Duodenal mucosa (tissue), 2 donors: ENCODE measurements around the gene SEC14L1.

ENCODE experiments used
- H3K27ac ChIP-seq: one replicate; pipeline ENCODE4 v1.7.0; 2013; ENCODE audit warnings: low read depth, low read length
- H3K27me3 ChIP-seq, 2 donors: one replicate each; pipeline ENCODE4 v1.7.0; 2013; ENCODE audit warnings: low read length in 2 of 2, control low read depth in 1 of 2; ENCODE audit not compliant: insufficient read depth in 2 of 2, control insufficient read depth in 1 of 2
- H3K36me3 ChIP-seq, 2 donors: one replicate each; pipeline ENCODE4 v1.7.0; 2013; ENCODE audit warnings: low read length in 2 of 2, control low read depth in 1 of 2; ENCODE audit not compliant: insufficient read depth in 2 of 2, control insufficient read depth in 1 of 2
- H3K4me1 ChIP-seq, 2 donors: one replicate each; pipeline ENCODE4 v1.7.0; 2013; ENCODE audit warnings: low read length in 2 of 2, control low read depth in 1 of 2; ENCODE audit not compliant: insufficient read depth in 2 of 2, control insufficient read depth in 1 of 2
- H3K4me3 ChIP-seq, 2 donors: one replicate each; pipeline ENCODE4 v1.7.0; 2013; ENCODE audit warnings: low read length in 2 of 2, low read depth in 1 of 2
- H3K9ac ChIP-seq, 2 donors: one replicate each; pipeline ENCODE4 v1.7.0; 2013; ENCODE audit warnings: low read length in 2 of 2, low read depth in 1 of 2
- H3K9me3 ChIP-seq, 2 donors: one replicate each; pipeline ENCODE4 v1.7.0; 2013; ENCODE audit warnings: low read length in 2 of 2, control low read depth in 1 of 2; ENCODE audit not compliant: control insufficient read depth in 1 of 2

Gene SEC14L1

DNA sequence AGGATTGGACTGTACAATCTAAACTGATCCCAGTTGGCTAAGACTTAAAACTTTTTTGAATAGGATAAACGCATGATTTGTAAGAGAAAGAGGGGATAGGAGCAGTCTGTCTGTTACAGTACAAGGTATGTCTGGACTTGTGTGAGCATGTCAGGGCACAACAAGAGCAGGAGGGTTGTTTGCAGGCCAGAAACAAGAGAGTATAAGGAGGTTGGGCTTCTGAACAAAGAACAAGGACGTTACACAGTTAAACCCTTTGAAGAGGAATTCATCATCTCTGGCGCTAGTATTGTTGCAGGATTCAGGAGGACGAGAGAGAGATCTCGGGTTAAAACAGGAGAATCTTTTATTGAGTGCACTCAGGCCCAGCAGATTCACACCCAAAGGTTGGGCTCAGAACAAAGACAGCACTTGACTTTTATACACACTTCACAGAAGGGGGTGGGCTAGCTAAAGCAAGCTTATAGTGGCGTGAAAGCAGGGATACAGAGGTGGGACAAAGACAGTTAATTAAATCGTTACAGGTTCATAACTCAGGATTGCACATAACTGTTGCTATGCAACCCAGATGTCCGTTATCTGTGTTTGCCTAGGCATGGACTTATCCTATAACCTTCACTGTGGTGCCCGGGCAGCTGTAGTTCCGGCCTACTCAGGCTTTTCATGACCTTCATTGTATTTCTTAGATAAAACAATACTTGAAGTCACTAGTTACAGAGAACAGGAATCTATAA is 34.3 kb downstream of the SEC14L1 start:
- Histone ChIP-seq H3K4me3 (no peak overlapping the region), H3K36me3 (peaks cover 10 to 12% of the 10 kb centered on the region in 2 donors), H3K27me3 (no peaks in the 10 kb centered on the region), H3K4me1 (no peaks in the 10 kb centered on the region), H3K9me3 (peaks cover 13 to 15% of the 10 kb centered on the region in 2 donors), H3K9ac (no peak overlapping the region), H3K27ac (no peak overlapping the region)

DNA sequence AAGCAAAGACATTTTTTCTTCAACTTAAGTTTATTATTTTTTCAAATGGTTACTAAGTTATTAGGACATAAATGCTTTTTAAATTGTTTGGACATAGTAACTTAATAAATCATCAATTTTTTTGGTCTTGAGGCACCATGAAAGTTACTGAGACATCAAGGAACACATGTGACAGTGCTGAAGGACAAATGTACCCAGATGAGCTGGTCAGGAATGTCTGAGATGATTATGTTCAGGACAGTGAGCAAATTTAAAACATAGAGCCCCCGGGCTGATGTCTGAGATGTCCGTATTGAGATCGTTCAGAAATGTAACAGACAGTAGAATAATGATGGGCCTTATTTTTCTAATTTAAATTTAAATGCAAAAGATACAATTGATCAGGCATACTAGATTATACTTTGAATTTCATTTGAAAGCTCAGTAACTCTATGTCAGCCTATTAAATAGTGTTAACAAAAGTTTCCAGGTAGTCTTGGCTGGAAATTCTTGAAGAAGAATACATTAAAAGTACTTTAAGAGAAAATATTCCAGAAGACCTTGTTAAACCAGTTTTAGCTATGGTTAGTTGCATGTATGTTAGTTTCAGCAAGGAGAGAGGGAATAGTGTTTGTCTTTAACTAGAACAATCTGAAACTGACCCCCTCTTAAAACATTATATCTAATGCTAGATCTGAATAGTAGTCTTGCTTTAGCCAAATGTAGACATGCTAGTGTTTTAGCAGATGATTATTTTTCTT is 36.4 kb downstream of the SEC14L1 start:
- Histone ChIP-seq H3K27ac (no peak overlapping the region), H3K9me3 (peaks cover 13 to 15% of the 10 kb centered on the region in 2 donors), H3K4me3 (no peak overlapping the region), H3K9ac (no peak overlapping the region), H3K4me1 (peaks cover 4 to 6% of the 10 kb centered on the region in 2 donors), H3K36me3 (peaks cover 10 to 12% of the 10 kb centered on the region in 2 donors), H3K27me3 (no peaks in the 10 kb centered on the region)

- Histone ChIP-seq H3K27ac (no peak overlapping the region), H3K36me3 (peaks cover 10 to 12% of the 10 kb centered on the region in 2 donors), H3K9me3 (peaks cover 13 to 15% of the 10 kb centered on the region in 2 donors), H3K9ac (no peak overlapping the region), H3K27me3 (no peaks in the 10 kb centered on the region), H3K4me1 (peaks cover 11 to 15% of the 10 kb centered on the region in 2 donors), H3K4me3 (no peak overlapping the region)
Observed at GRCh38 chr17:77178050-77178449, 37.3 kb downstream of the SEC14L1 start.

DNA sequence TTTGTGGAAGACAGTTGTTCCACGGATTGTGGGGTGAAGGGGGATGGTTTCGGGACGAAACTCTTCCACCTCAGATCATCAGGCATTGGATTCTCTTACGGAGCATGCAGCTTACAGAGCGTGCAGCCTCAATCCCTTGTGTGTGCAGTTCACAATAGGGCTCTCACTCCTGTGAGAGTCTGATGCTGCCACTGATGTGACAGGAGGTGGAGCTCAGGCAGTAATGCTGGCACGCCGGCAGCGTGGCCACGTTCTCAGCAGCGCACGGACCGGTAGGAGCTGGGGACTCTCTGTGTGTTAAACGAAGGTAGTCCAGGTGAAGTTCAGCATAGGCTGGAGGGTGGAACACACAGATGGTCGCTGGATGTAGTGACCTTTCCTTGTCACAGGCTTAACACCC is 37.8 kb downstream of the SEC14L1 start:
- Histone ChIP-seq H3K9ac (no peak overlapping the region), H3K4me1 (peaks cover 11 to 18% of the 10 kb centered on the region in 2 donors), H3K9me3 (peaks cover 13 to 15% of the 10 kb centered on the region in 2 donors), H3K27ac (no peak overlapping the region), H3K4me3 (no peak overlapping the region), H3K36me3 (peaks cover 10 to 12% of the 10 kb centered on the region in 2 donors), H3K27me3 (no peaks in the 10 kb centered on the region)

- H3K4me3 ChIP-seq, result no peak overlapping the region
- no peaks in the 10 kb centered on the region for H3K27me3 ChIP-seq
- no peak overlapping the region for H3K9ac ChIP-seq
- H3K36me3 ChIP-seq, result no peaks in the 10 kb centered on the region
- peaks cover 17 to 18% of the 10 kb centered on the region in 2 donors for H3K4me1 ChIP-seq
- no peaks in the 10 kb centered on the region for H3K9me3 ChIP-seq
- no peak overlapping the region for H3K27ac ChIP-seq
Observed at GRCh38 chr17:77180503-77181357, 40.0 kb downstream of the SEC14L1 start.

- Histone ChIP-seq H3K4me3 (peak overlapping the region in 1 of 2 donors; percentile 1), H3K9ac (no peak overlapping the region), H3K27me3 (no peaks in the 10 kb centered on the region), H3K36me3 (no peaks in the 10 kb centered on the region), H3K4me1 (peaks cover 18 to 25% of the 10 kb centered on the region in 2 donors), H3K27ac (no peak overlapping the region), H3K9me3 (no peaks in the 10 kb centered on the region)
Observed at GRCh38 chr17:77182205-77183172, 41.7 kb downstream of the SEC14L1 start.

GRCh38 chr17:77184474-77184873 is 43.7 kb downstream of the SEC14L1 start:
- Histone ChIP-seq H3K4me3 (no peak overlapping the region), H3K4me1 (peaks cover 18 to 32% of the 10 kb centered on the region in 2 donors), H3K36me3 (no peaks in the 10 kb centered on the region), H3K27me3 (no peaks in the 10 kb centered on the region), H3K9ac (no peak overlapping the region), H3K27ac (no peak overlapping the region), H3K9me3 (no peaks in the 10 kb centered on the region)

DNA sequence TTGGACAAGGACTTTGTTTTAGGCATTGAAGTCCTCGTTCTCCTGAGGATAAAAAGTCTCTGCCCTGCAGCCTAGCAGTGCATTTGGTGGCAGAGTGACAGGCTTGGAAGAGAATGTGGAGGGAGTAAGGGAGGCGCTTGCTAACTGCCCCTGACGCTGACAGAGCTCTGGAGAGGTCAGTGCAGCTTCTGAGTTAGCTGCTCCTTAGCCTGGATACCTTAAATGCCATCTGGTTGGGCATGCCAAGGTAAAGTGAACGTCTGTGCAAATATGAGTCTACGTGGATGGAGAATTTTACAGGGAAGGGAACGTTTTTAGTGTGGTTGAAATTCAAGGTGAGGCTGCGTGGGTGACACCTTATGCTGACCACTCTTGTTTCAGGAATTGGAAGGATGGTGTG is 44.4 kb downstream of the SEC14L1 start:
- H3K4me3 ChIP-seq, result no peak overlapping the region
- H3K27me3 ChIP-seq, result no peaks in the 10 kb centered on the region
- H3K9ac ChIP-seq, result no peak overlapping the region
- H3K9me3 ChIP-seq, result no peaks in the 10 kb centered on the region
- H3K4me1 ChIP-seq, result peaks cover 18 to 32% of the 10 kb centered on the region in 2 donors
- no peak overlapping the region for H3K27ac ChIP-seq
- no peaks in the 10 kb centered on the region for H3K36me3 ChIP-seq

DNA sequence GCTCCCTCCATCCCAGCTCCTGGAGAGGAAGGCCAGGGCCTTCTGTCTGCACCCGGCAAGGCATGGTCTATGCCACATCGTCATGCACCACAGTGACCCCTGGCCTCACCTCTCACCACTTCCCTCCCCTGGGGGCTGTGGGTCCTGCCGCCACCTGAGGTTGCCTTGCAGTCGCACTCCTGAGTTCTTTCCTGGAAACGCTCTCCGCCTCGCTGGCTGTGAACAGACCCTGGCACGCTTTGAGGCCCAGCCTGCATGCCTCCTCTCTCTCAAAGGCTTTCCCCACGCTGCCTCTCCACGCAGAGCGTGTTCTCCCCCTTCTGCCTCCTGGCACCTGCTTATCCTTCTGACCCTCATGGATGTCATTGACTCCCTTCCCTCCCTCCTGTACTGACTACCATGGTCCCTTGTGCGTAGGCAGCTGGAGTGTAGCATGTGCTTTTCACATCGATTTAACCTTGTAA is 45.4 kb downstream of the SEC14L1 start:
- H3K27ac ChIP-seq, result no peak overlapping the region
- no peak overlapping the region for H3K4me3 ChIP-seq
- no peaks in the 10 kb centered on the region for H3K27me3 ChIP-seq
- H3K9me3 ChIP-seq, result no peaks in the 10 kb centered on the region
- peaks cover 0 to 2% of the 10 kb centered on the region in 2 donors for H3K36me3 ChIP-seq
- H3K4me1 ChIP-seq, result peaks cover 18 to 30% of the 10 kb centered on the region in 2 donors
- no peak overlapping the region for H3K9ac ChIP-seq
